GM10248 (cell line): Measurements from ENCODE around the gene RLBP1.

Experiments
- CTCF ChIA-PET: fragments of 300-600 bp; sonication (Branson Sonifier 250); formaldehyde crosslinking; extraction: SDS; loops from one replicate; lab custom pipeline; 2021; ENCODE audit warnings: antibody characterized with exemption; lab: Yijun Ruan, JAX
- POLR2A ChIA-PET: fragments of 350-650 bp; sonication (Branson Sonifier 250); formaldehyde crosslinking; extraction: SDS; loops from one replicate; lab custom pipeline; 2020; ENCODE audit warnings: antibody characterized with exemption; lab: Yijun Ruan, JAX
- DNase-seq: peaks from one replicate; pipeline ENCODE4 v3.0.0; 2012; ENCODE audit errors: extremely low spot score
- CTCF ChIP-seq: IDR thresholded peaks from 2 replicates; pipeline ENCODE4 v1.5.1; 2012; ENCODE audit warnings: mild to moderate bottlenecking, low read depth; ENCODE audit errors: extremely low read depth, missing control alignments, control extremely low read depth

RLBP1 gene

GRCh38 chr15:89225588-89225987, 4.2 kb upstream of the RLBP1 start:
- ChIA-PET CTCF (interaction anchor here (0.7 to 6.0 kb wide), 3 partner anchors 17 to 24 kb away, joined by 3 to 57 read pairs (median 4); no protein-coding TSS in a partner anchor), POLR2A (no interaction called here)
- no peak for DNase-seq
- no peak for TF ChIP-seq CTCF

GRCh38 chr15:89218531-89218930, 2.8 kb downstream of the RLBP1 start:
- TF ChIP-seq CTCF = no peak
- CTCF ChIA-PET = interaction anchor here (4.1 kb wide), 1 partner anchor 12 kb away, joined by 52 read pairs; no protein-coding TSS in a partner anchor
- no peak for DNase-seq
- POLR2A ChIA-PET = no interaction called here

- POLR2A ChIA-PET = no interaction called here
These were observed 3.5 kb downstream of the RLBP1 start for GRCh38 chr15:89217686-89218376.

GRCh38 chr15:89217031-89217430, 4.3 kb downstream of the RLBP1 start:
- DNase-seq = no peak
- CTCF ChIA-PET = interaction anchor here (1.0 to 4.1 kb wide), 4 partner anchors 10 to 27 kb away, joined by 3 to 52 read pairs (median 3); partner anchors contain the start of gene FANCI
- TF ChIP-seq CTCF = no peak
- POLR2A ChIA-PET = no interaction called here

More at GRCh38 chr15:89217686-89218376, 3.5 kb downstream of the RLBP1 start:
- no peak for DNase-seq
- TF ChIP-seq CTCF = no peak
- CTCF ChIA-PET = interaction anchor here (1.1 to 4.1 kb wide), 3 partner anchors 11 to 26 kb away, joined by 3 to 52 read pairs (median 3); partner anchors contain the start of gene FANCI

GRCh38 chr15:89215627-89216026, 5.8 kb downstream of the RLBP1 start:
- no peak for TF ChIP-seq CTCF
- ChIA-PET POLR2A (no interaction called here), CTCF (interaction anchor here (0.9 to 4.1 kb wide), 7 partner anchors 9 to 44 kb away, joined by 3 to 52 read pairs (median 4); partner anchors contain the start of gene FANCI)
- no peak for DNase-seq

- TF ChIP-seq CTCF = no peak
- CTCF ChIA-PET = no interaction called here
These were observed 9.7 kb downstream of the RLBP1 start for GRCh38 chr15:89211678-89212170.

More at GRCh38 chr15:89211678-89212170, 9.7 kb downstream of the RLBP1 start:
- no peak for DNase-seq
- POLR2A ChIA-PET = interaction anchor here (0.7 kb wide), 1 partner anchor 86 kb away, joined by 3 read pairs; no protein-coding TSS in a partner anchor
